Osteocyte (in vitro differentiated cells): ENCODE measurements around the gene C1orf159. TPM values are rescaled to one million over a fixed set of nuclear protein-coding genes. Genes with fewer than 3 reads are reported as not detected.

Source experiments
- DNase-seq: peaks from one replicate; pipeline ENCODE4 v3.0.0; 2021; ENCODE audit warnings: mixed read lengths; ENCODE audit not compliant: unreplicated experiment; ENCODE audit errors: extremely low spot score
- H3K27ac Mint-ChIP-seq: one replicate; pipeline ENCODE4 v1.8.0; 2021; ENCODE audit warnings: mild to moderate bottlenecking, mixed read lengths; ENCODE audit not compliant: unreplicated experiment
- H3K27me3 Mint-ChIP-seq: one replicate; pipeline ENCODE4 v1.8.0; 2021; ENCODE audit warnings: mixed read lengths; ENCODE audit not compliant: unreplicated experiment
- H3K36me3 Mint-ChIP-seq: one replicate; pipeline ENCODE4 v1.8.0; 2021; ENCODE audit warnings: mixed read lengths; ENCODE audit not compliant: unreplicated experiment
- H3K4me1 Mint-ChIP-seq: one replicate; pipeline ENCODE4 v1.8.0; 2021; ENCODE audit warnings: mixed read lengths; ENCODE audit not compliant: unreplicated experiment
- H3K4me3 Mint-ChIP-seq: one replicate; pipeline ENCODE4 v1.8.0; 2021; ENCODE audit warnings: mild to moderate bottlenecking, moderate library complexity, mixed read lengths; ENCODE audit not compliant: unreplicated experiment
- H3K9me3 Mint-ChIP-seq: one replicate; pipeline ENCODE4 v1.8.0; 2021; ENCODE audit warnings: mixed read lengths; ENCODE audit not compliant: unreplicated experiment
- total RNA-seq: library from RNA; stranded (reverse); gene quantifications from 2 replicates; pipeline ENCODE4 v1.2.1, GENCODE V29; 2021
- TF ChIP-seq, protein P1 (sequence below): fragments of 200-600 bp; sonication (generic); IDR thresholded peaks from 2 replicates; pipeline ENCODE4 v1.5.0; 2021; ENCODE audit warnings: antibody characterized with exemption, mild to moderate bottlenecking, moderate library complexity

C1orf159 gene
- total RNA-seq, 1 donor from 2014 or later: 16.9 TPM

DNA sequence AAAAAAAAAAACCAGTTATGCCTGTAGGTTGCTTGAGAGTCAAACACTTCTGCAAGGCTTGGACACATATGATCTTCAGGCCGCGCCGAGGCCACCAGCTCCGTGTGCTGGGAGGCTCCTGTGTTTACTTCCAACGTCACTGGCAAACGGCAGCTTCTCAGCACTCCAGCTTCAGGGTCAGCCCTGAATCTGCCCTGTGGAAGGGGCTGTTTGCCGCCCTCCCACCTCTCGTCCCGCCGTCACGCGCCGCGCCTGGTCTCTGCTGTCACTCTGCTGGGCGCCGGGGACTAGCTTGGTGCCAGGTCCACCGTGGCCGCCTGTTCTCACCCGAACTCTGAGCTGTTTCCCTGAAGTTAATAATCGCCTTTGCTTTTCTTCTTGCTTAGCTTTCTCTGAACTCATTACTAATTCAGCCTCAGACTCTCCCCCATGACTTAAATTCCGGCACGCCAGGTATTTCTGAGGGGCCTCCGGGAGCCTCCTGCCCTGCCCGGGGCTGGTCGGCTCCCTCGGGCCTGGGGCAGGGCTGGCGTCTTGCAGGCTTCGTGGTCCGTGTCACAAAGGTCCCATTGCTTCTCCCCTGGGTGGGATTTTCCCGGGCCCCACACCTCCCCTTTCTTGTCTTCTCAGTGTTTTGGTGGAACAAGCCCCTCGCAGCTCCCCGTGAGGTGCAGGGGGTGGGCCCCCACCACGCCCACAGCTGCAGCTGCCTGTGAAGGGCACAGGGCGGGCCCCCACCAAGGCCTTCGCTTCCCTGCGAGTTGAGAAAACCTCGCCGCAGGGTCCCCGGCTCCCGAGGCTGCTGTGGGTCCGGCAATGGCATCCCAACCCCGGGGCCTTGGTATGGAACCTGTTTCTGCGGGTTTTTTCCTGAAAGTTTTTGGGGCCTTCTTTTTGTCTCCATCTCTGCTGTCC, 14.6 kb upstream of the C1orf159 start:
- TF ChIP-seq, protein P1, sequence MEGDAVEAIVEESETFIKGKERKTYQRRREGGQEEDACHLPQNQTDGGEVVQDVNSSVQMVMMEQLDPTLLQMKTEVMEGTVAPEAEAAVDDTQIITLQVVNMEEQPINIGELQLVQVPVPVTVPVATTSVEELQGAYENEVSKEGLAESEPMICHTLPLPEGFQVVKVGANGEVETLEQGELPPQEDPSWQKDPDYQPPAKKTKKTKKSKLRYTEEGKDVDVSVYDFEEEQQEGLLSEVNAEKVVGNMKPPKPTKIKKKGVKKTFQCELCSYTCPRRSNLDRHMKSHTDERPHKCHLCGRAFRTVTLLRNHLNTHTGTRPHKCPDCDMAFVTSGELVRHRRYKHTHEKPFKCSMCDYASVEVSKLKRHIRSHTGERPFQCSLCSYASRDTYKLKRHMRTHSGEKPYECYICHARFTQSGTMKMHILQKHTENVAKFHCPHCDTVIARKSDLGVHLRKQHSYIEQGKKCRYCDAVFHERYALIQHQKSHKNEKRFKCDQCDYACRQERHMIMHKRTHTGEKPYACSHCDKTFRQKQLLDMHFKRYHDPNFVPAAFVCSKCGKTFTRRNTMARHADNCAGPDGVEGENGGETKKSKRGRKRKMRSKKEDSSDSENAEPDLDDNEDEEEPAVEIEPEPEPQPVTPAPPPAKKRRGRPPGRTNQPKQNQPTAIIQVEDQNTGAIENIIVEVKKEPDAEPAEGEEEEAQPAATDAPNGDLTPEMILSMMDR: no peak
- H3K4me1 Mint-ChIP-seq: no peaks in the 10 kb centered on the region
- no peak for DNase-seq
- no peak overlapping the region for H3K27ac Mint-ChIP-seq
- peaks cover 4% of the 10 kb centered on the region for H3K27me3 Mint-ChIP-seq
- no peak overlapping the region for H3K4me3 Mint-ChIP-seq
- no peaks in the 10 kb centered on the region for H3K9me3 Mint-ChIP-seq
- no peaks in the 10 kb centered on the region for H3K36me3 Mint-ChIP-seq

DNA sequence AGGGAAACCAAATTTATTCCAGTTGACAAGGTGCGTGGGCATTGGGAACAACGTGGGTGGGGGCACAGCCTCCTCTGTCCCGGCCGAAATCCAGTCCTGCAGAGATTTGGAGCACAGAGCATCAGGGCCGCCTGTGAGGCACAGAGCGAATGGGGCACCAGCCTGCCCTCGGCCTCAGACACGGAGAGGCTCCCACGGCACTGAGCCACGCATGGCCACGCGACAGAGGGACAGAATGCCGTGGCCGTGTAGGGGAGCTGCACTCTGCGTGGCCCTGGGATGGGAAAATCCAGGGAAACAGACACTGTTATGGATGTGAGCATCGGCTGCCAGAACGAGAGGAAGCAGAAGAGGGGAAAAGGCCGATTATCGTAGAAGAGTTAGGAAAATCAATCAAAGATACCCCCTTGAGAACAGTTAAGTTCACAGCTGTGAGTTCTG, 13.5 kb upstream of the C1orf159 start:
- Mint-ChIP-seq H3K4me1 (no peaks in the 10 kb centered on the region), H3K4me3 (no peak overlapping the region), H3K9me3 (no peaks in the 10 kb centered on the region), H3K36me3 (no peaks in the 10 kb centered on the region), H3K27ac (no peak overlapping the region), H3K27me3 (peaks cover 4% of the 10 kb centered on the region)
- TF ChIP-seq, protein P1: no peak
- DNase-seq: no peak

DNA sequence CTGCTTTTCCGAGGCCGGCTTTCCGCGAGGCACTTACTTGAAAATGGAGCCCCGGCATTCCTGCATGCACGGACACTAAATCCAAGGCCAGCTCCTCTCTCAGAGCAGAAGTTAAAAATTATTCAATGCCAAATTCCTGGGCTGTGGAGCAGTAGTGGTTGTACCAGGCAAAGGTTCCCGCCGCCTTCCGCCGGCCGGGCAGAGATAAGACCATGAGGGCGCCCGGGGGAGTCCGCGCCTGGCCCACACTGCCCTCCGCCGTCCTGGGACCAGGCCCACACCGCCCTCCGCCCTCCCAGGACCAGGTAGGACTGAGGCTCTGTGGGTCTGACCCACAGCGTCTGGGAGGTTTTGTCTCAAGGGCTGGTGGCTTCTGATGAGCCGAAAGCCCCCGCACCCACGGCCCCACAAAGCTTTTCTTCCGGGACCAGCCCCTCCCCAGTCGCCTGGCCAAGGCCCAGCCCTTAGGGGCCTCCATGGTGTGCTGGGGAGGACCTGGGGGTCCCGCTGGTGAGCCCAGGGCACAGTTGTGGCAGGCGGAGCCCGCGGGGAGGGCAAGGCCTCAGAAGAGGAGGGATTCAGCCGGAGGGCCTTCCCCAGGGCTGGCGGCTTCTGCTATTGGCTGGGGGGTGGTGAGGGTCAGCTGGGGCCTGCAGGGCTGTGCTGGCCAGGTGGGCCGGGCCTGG, 12.7 kb upstream of the C1orf159 start:
- H3K4me3 Mint-ChIP-seq: no peak overlapping the region
- no peak overlapping the region for H3K27ac Mint-ChIP-seq
- DNase-seq: no peak
- TF ChIP-seq, protein P1: no peak
- peaks cover 4% of the 10 kb centered on the region for H3K27me3 Mint-ChIP-seq
- no peaks in the 10 kb centered on the region for H3K4me1 Mint-ChIP-seq
- H3K36me3 Mint-ChIP-seq: no peaks in the 10 kb centered on the region
- no peaks in the 10 kb centered on the region for H3K9me3 Mint-ChIP-seq

DNA sequence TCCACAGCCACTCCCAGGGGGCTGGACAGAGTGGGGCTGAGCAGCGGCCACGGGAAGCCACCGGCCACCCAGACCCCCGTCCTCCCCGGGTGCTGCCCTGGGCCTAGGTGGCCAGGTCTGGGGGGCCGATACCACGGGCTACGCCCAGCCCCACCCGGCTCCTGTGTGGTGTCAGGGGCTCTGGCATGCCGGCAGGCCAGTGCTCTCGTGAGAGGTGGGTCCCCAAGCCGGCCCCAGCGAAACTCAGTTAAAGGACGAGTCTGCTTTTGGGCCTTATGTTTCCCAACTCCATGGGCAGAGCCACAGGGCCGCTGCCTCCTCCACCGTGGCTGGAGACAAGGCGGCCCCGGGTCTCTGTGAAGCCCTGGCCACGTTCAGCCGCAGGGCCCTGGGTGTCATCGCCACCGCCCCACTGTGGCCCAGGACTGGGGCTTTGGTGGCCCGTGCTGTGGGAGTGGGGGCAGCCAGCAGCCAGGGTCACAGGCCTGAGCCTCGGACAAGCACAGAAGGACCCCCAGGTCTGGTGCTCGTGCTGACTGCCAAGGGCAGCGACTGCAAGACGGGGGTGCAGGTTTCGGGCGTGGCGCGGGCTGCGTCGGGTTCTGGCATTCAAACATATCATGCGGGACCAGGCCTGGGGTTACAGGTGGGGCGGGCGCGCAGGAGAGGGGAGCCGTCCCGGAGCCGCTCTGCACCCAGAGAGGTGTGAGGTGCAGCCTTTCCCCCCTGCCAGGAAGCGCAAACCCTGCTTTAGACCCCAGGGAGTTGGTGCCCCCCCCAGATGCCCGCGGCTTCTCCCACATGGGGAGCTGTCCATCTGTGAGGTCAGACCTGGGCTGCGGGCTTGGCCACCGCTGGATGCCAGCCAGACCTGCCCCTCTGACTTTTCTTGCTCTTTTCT, 11.9 kb upstream of the C1orf159 start:
- TF ChIP-seq, protein P1: no peak
- H3K4me3 Mint-ChIP-seq: no peak overlapping the region
- peaks cover 4% of the 10 kb centered on the region for H3K27me3 Mint-ChIP-seq
- H3K27ac Mint-ChIP-seq: no peak overlapping the region
- no peaks in the 10 kb centered on the region for H3K9me3 Mint-ChIP-seq
- DNase-seq: no peak
- peaks cover 3% of the 10 kb centered on the region for H3K4me1 Mint-ChIP-seq
- no peaks in the 10 kb centered on the region for H3K36me3 Mint-ChIP-seq
